ENCODE measurements around the gene WFIKKN1.

WFIKKN1 gene

DNA sequence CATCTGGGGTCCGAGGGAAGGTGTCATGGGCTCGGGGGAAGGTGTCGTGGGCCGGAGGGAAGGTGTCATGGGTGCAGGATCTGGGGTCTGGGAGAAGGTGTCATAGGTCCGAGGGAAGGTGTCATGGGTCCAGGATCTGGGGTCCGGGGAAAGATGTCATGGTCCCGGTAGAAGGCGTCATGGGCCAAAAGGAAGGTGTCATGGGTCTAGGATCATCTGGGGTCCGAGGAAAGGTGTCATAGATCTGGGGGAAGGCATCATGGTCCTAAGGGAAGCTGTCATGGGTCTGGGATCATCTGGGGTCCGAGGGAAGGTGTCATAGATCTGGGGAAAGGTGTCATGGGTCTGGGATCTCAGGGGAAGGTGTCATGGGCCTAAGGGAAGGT, 40.0 kb upstream of the WFIKKN1 start:
- no peaks in the 10 kb centered on the region for H3K27me3 ChIP-seq (ENCODE audit: control insufficient read depth, low read length)
- no peak overlapping the region for H3K27ac ChIP-seq (ENCODE audit: low read depth, low read length)
- peaks cover 9% of the 10 kb centered on the region for H3K36me3 ChIP-seq (ENCODE audit: control insufficient read depth, low read length)
- H3K79me2 ChIP-seq (ENCODE audit: control insufficient read depth, low read length): peaks cover 66% of the 10 kb centered on the region
- peak overlapping the region; percentile 79 for H3K4me3 ChIP-seq (ENCODE audit: low read length)
- H3K4me2 ChIP-seq (ENCODE audit: low read length): peak overlapping the region; percentile 91
- peaks cover 43% of the 10 kb centered on the region for H3K4me1 ChIP-seq (ENCODE audit: control insufficient read depth, low read length)
- H3K9me2 ChIP-seq (replicated peaks; ENCODE audit: control insufficient read depth, low read length): no peaks in the 10 kb centered on the region
- no peaks in the 10 kb centered on the region for H3F3A ChIP-seq (ENCODE audit: control insufficient read depth, insufficient read depth)
- TF ChIP-seq, protein P1, sequence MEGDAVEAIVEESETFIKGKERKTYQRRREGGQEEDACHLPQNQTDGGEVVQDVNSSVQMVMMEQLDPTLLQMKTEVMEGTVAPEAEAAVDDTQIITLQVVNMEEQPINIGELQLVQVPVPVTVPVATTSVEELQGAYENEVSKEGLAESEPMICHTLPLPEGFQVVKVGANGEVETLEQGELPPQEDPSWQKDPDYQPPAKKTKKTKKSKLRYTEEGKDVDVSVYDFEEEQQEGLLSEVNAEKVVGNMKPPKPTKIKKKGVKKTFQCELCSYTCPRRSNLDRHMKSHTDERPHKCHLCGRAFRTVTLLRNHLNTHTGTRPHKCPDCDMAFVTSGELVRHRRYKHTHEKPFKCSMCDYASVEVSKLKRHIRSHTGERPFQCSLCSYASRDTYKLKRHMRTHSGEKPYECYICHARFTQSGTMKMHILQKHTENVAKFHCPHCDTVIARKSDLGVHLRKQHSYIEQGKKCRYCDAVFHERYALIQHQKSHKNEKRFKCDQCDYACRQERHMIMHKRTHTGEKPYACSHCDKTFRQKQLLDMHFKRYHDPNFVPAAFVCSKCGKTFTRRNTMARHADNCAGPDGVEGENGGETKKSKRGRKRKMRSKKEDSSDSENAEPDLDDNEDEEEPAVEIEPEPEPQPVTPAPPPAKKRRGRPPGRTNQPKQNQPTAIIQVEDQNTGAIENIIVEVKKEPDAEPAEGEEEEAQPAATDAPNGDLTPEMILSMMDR (IDR thresholded peaks at IDR 0.05; ENCODE audit: low read depth, low read length, poor library complexity, severe bottlenecking): no peak
- TF ChIP-seq EZH2phosphoT487 (IDR thresholded peaks at IDR 0.05; ENCODE audit: borderline replicate concordance, low read length): no peak
- peaks cover 4% of the 10 kb centered on the region; the same call in 1 of the 2 replicates for H4K20me1 ChIP-seq (ENCODE audit: control insufficient read depth, insufficient read depth, low read depth, low read length)
- H3K9me3 ChIP-seq (ENCODE audit: control insufficient read depth, insufficient read depth, low read length): no peaks in the 10 kb centered on the region

DNA sequence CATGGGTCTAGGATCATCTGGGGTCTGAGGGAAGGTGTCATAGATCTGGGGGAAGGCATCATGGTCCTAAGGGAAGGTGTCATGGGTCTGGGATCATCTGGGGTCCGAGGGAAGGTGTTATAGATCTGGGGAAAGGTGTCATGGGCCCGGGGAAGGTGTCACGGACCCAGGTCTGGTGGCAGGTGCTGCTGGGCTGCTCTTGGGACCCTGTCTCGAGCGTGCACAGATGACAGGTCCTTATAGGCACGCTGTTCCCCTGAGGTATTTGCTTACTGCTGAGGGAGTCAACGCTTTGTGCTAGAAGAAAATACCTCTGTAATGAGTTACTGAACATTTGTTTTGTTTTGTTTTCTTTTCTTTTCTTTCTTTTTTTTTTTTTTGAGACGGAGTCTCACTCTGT, 39.6 kb upstream of the WFIKKN1 start:
- Histone ChIP-seq H3K4me1 (ENCODE audit: control insufficient read depth, low read length) (peaks cover 43% of the 10 kb centered on the region), H3K79me2 (ENCODE audit: control insufficient read depth, low read length) (peaks cover 70% of the 10 kb centered on the region), H3K27ac (ENCODE audit: low read depth, low read length) (no peak overlapping the region), H3K36me3 (ENCODE audit: control insufficient read depth, low read length) (peaks cover 9% of the 10 kb centered on the region), H3K9me2 (replicated peaks; ENCODE audit: control insufficient read depth, low read length) (no peaks in the 10 kb centered on the region), H3F3A (ENCODE audit: control insufficient read depth, insufficient read depth) (no peaks in the 10 kb centered on the region), H3K4me2 (ENCODE audit: low read length) (peak overlapping the region; percentile 91), H3K4me3 (ENCODE audit: low read length) (peak overlapping the region; percentile 79), H3K27me3 (ENCODE audit: control insufficient read depth, low read length) (no peaks in the 10 kb centered on the region), H3K9me3 (ENCODE audit: control insufficient read depth, insufficient read depth, low read length) (no peaks in the 10 kb centered on the region), H4K20me1 (ENCODE audit: control insufficient read depth, insufficient read depth, low read depth, low read length) (peaks cover 4% of the 10 kb centered on the region; the same call in 1 of the 2 replicates)
- TF ChIP-seq, protein P1 (IDR thresholded peaks at IDR 0.05; ENCODE audit: low read depth, low read length, poor library complexity, severe bottlenecking): no peak
- no peak for TF ChIP-seq EZH2phosphoT487 (IDR thresholded peaks at IDR 0.05; ENCODE audit: borderline replicate concordance, low read length)

DNA sequence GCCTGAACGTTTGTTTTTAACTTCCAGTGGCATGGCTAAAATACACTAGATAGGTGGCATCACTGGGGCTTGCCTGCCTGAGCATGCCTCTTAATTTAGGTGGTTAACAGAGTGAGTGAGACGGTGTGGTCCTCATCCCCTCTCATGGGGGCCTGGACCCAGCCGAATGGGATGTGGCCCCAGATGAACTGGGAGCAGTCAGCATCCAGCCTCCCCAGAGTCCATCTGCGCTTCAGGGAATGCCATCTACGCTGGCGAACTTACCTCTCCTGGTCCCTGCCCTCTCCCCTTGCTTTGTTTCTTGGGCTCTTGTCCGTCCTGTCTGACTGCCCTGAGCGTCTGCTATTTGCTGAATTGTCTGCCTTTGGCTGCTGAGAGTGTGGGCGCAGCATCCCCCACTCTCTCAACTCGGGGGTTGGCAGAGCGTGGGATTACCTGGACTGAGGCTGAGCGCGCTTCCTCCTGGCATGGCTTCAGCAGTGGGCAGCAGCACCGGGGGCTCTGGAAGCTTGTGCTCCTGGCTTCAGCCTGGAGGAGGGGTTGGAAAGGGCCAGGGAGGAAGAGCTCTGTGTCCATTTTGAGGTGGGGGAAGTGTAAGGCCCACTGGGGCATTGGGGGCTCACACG, 38.8 kb upstream of the WFIKKN1 start:
- H3K4me1 ChIP-seq (ENCODE audit: control insufficient read depth, low read length): peaks cover 43% of the 10 kb centered on the region
- no peak overlapping the region for H3K4me3 ChIP-seq (ENCODE audit: low read length)

More for the DNA sequence above, 38.8 kb upstream of the WFIKKN1 start:
- H3K4me2 ChIP-seq (ENCODE audit: low read length): peak overlapping the region; percentile 38; the same call in 1 of the 2 replicates
- H3K27ac ChIP-seq (ENCODE audit: low read depth, low read length): no peak overlapping the region
- H3F3A ChIP-seq (ENCODE audit: control insufficient read depth, insufficient read depth): no peaks in the 10 kb centered on the region
- H4K20me1 ChIP-seq (ENCODE audit: control insufficient read depth, insufficient read depth, low read depth, low read length): peaks cover 4% of the 10 kb centered on the region; the same call in 1 of the 2 replicates
- no peak for TF ChIP-seq EZH2phosphoT487 (IDR thresholded peaks at IDR 0.05; ENCODE audit: borderline replicate concordance, low read length)
- TF ChIP-seq, protein P1 (IDR thresholded peaks at IDR 0.05; ENCODE audit: low read depth, low read length, poor library complexity, severe bottlenecking): no peak
- H3K9me3 ChIP-seq (ENCODE audit: control insufficient read depth, insufficient read depth, low read length): no peaks in the 10 kb centered on the region
- H3K79me2 ChIP-seq (ENCODE audit: control insufficient read depth, low read length): peaks cover 75% of the 10 kb centered on the region
- H3K36me3 ChIP-seq (ENCODE audit: control insufficient read depth, low read length): peaks cover 9% of the 10 kb centered on the region
- H3K9me2 ChIP-seq (replicated peaks; ENCODE audit: control insufficient read depth, low read length): no peaks in the 10 kb centered on the region
- H3K27me3 ChIP-seq (ENCODE audit: control insufficient read depth, low read length): no peaks in the 10 kb centered on the region
